ENCODE data around the gene CXADR.

The CXADR gene

DNA sequence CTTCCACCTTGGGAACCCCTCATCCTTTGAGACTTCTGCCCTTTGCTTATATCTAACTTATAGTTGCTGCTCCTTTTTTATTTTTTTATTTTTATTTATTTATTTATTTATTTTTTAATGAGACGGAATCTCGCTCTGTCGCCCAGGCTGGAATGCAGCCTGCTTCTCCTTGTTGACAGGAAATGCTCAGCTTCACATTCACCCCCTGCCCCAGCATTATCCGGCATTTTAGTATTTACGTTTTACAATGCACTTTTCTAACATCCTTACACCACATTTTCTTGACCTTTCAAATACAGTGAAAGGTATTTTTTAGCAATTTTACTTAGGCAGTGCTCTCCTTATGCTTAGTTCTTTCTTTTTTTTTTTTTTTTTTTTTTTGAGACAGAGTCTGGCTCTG is 14.9 kb downstream of the CXADR start:
- in situ Hi-C loops (cut with HindIII; ENCODE audit: low sequenced_read_pairs), result no loop called here
- TF ChIP-seq, protein P1, sequence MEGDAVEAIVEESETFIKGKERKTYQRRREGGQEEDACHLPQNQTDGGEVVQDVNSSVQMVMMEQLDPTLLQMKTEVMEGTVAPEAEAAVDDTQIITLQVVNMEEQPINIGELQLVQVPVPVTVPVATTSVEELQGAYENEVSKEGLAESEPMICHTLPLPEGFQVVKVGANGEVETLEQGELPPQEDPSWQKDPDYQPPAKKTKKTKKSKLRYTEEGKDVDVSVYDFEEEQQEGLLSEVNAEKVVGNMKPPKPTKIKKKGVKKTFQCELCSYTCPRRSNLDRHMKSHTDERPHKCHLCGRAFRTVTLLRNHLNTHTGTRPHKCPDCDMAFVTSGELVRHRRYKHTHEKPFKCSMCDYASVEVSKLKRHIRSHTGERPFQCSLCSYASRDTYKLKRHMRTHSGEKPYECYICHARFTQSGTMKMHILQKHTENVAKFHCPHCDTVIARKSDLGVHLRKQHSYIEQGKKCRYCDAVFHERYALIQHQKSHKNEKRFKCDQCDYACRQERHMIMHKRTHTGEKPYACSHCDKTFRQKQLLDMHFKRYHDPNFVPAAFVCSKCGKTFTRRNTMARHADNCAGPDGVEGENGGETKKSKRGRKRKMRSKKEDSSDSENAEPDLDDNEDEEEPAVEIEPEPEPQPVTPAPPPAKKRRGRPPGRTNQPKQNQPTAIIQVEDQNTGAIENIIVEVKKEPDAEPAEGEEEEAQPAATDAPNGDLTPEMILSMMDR (IDR thresholded peaks at IDR 0.05; ENCODE audit: low read depth, low read length, missing control alignments), result no peak

DNA sequence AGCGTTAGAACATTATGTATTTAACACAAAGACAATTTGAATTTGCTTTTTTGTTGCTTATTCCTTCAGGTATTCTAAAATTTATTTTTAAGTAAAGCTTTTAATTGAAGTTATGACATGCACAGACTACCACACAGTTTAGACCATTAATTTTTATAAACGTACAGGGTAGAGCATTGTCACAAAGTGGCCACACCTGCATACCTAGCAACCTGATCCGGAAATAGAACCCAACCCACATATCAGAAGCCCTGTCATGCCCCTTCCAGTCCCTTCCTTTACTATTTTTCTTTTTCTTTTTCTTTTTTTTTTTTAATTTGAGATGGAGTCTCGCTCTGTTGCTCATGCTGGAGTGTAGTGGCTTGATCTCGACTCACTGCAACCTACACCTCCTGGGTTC is 16.8 kb downstream of the CXADR start:
- in situ Hi-C loops (cut with HindIII; ENCODE audit: low sequenced_read_pairs), result no loop called here

More for the DNA sequence above, 14.9 kb downstream of the CXADR start:
- no peak for DNase-seq (ENCODE audit: low read depth)
- no peak overlapping the region for H3K4me3 ChIP-seq (ENCODE audit: low read depth, low read length)

DNA sequence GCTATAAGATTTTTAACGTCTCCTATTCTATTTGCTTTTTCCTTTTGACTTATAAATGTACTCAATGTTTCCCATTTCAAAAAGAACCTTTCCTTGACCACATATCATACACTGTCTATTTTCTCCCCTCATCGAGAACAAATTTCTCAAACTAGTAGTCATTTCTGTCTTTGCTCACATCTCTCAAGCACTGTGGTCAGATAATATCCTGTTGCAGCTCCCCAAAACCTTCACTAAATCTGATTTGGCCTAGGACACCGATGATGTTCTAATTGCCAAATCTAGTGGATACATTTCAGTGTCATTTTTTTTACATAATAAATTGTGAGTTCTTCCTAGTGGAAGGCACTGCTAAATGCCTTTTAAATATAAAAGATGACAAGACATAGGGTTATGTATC is 19.4 kb downstream of the CXADR start:
- in situ Hi-C loops (cut with HindIII; ENCODE audit: low sequenced_read_pairs), result no loop called here
- no peak for DNase-seq (ENCODE audit: low read depth)
- TF ChIP-seq, protein P1 (IDR thresholded peaks at IDR 0.05; ENCODE audit: low read depth, low read length, missing control alignments), result no peak
- no peak overlapping the region for H3K4me3 ChIP-seq (ENCODE audit: low read depth, low read length)

More for the DNA sequence above, 16.8 kb downstream of the CXADR start:
- no peak for DNase-seq (ENCODE audit: low read depth)
- TF ChIP-seq, protein P1 (IDR thresholded peaks at IDR 0.05; ENCODE audit: low read depth, low read length, missing control alignments), result no peak
- H3K4me3 ChIP-seq (ENCODE audit: low read depth, low read length), result no peak overlapping the region

DNA sequence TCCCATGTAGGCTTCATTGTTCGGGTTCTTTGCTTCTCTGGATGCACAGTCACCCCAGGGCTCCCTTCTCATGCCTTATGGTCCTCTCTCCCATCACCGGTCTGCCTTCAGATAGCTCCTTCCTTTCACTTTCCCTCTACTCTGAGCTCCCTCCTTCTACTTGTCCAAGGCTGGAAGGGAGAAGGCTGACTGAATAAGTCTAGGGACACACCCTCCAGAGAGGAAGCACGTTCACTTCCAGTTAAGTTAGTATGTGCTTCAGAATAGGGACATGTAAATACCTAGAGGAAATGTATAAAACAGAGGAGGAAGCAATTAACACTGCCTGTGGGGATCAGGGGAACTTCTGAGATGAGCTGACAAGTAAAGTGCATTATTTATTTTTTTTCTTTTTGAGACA is 23.5 kb downstream of the CXADR start:
- H3K4me3 ChIP-seq (ENCODE audit: low read depth, low read length), result no peak overlapping the region
- TF ChIP-seq, protein P1 (IDR thresholded peaks at IDR 0.05; ENCODE audit: low read depth, low read length, missing control alignments), result no peak
- in situ Hi-C loops (cut with HindIII; ENCODE audit: low sequenced_read_pairs), result no loop called here
- DNase-seq (ENCODE audit: low read depth), result no peak

DNA sequence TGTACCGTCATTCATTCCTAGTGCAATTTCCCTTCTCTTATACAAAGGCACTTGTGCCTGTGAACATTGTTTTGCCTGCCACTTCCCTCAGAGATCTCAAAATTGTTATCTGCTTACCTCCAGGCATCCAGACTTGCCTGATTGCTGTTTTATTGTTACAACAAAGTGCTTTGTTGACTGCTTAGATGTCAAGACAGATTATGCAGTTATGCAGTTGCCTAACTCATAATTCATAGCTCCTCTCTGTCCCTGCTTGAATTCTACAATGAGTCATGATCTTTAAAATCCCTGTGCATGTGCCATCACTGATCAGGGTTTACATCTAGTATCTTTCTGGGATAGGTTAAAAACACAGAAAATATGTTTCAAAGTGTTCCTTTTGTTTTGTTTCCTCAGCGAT is 24.5 kb downstream of the CXADR start:
- H3K4me3 ChIP-seq (ENCODE audit: low read depth, low read length), result no peak overlapping the region
- in situ Hi-C loops (cut with HindIII; ENCODE audit: low sequenced_read_pairs), result no loop called here
- TF ChIP-seq, protein P1 (IDR thresholded peaks at IDR 0.05; ENCODE audit: low read depth, low read length, missing control alignments), result no peak
- DNase-seq (ENCODE audit: low read depth), result no peak

DNA sequence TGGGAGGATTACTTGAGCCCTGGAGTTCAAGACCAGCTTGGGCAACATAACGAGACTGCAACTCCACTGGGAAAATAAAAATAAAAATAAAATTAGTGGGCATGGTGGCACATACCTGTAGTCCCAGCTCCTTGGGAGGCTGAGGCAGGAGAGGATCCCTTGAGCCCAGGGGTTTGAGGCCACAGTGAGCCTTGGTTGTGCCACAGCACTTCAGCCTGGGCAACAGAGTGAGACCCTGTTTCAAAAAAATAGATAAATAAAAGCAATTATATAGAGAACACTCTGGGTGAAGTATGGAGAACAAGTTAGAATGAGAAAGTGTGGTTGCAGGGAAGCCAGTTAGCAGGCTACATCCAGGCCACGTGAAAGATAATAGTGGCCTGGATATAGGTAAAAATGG is 25.7 kb downstream of the CXADR start:
- in situ Hi-C loops (cut with HindIII; ENCODE audit: low sequenced_read_pairs), result no loop called here

More for the DNA sequence above, 25.7 kb downstream of the CXADR start:
- H3K4me3 ChIP-seq (ENCODE audit: low read depth, low read length), result no peak overlapping the region
- no peak for DNase-seq (ENCODE audit: low read depth)
- TF ChIP-seq, protein P1 (IDR thresholded peaks at IDR 0.05; ENCODE audit: low read depth, low read length, missing control alignments), result no peak

Data from astrocyte of the cerebellum (primary cell).